Progenitor cell of endocrine pancreas (in vitro differentiated cells): Measurements from ENCODE around the gene BICDL1. TPM values are rescaled to one million over a fixed set of nuclear protein-coding genes. Genes with fewer than 3 reads are reported as not detected.

Experiments used
- DNase-seq: peaks from one replicate; pipeline ENCODE4 v3.0.0; 2021; ENCODE audit warnings: low spot score; ENCODE audit not compliant: unreplicated experiment
- H3K27ac Mint-ChIP-seq: 2 replicates; pipeline ENCODE4 v1.8.0; 2021; ENCODE audit warnings: mild to moderate bottlenecking, moderate library complexity, mixed read lengths
- H3K27me3 Mint-ChIP-seq: 2 replicates; pipeline ENCODE4 v1.8.0; 2021; ENCODE audit warnings: mixed read lengths
- H3K36me3 Mint-ChIP-seq: 2 replicates; pipeline ENCODE4 v1.8.0; 2022; ENCODE audit warnings: mixed read lengths; ENCODE audit not compliant: insufficient read depth
- H3K4me1 Mint-ChIP-seq: 2 replicates; pipeline ENCODE4 v1.8.0; 2021; ENCODE audit warnings: low read depth, mixed read lengths
- H3K4me3 Mint-ChIP-seq: 2 replicates; pipeline ENCODE4 v1.8.0; 2021; ENCODE audit warnings: low read depth, mild to moderate bottlenecking, moderate library complexity, mixed read lengths
- H3K9me3 Mint-ChIP-seq: 2 replicates; pipeline ENCODE4 v1.8.0; 2021; ENCODE audit warnings: low read depth, mixed read lengths
- total RNA-seq: library from RNA; stranded (reverse); gene quantifications from 2 replicates; pipeline ENCODE4 v1.2.1, GENCODE V29; 2021
- TF ChIP-seq, protein P1 (sequence below): fragments of 200-600 bp; sonication (generic); IDR thresholded peaks from one replicate; pipeline ENCODE4 v1.5.0; 2021; ENCODE audit warnings: antibody characterized with exemption, mild to moderate bottlenecking; ENCODE audit not compliant: unreplicated experiment

BICDL1 gene
- total RNA-seq, 1 donor from 2014 or later, result 11.1 TPM

DNA sequence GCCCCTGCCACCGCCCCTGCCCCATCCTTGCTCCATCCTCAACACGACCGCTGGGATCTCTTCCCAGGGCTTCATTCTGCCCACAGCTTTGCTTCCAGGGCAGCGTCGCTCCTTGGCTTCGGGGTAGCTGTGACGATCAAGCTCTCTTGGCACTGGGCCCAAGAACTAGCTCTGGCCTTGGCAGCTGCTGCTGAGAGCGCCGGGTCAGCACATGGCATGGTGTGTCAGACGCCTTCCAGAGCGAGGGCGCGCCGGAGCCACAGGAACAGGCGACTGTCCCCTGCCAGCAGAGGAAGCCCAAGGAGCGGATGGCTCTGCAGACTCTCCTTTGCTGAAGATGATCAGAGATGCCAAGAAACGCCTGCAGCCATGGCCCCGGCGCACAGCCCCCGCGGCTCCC is 111.6 kb downstream of the BICDL1 start:
- DNase-seq, result no peak
- peaks cover 2% of the 10 kb centered on the region for H3K4me1 Mint-ChIP-seq
- no peaks in the 10 kb centered on the region for H3K9me3 Mint-ChIP-seq
- no peak overlapping the region for H3K27ac Mint-ChIP-seq
- H3K4me3 Mint-ChIP-seq, result no peak overlapping the region
- TF ChIP-seq, protein P1, sequence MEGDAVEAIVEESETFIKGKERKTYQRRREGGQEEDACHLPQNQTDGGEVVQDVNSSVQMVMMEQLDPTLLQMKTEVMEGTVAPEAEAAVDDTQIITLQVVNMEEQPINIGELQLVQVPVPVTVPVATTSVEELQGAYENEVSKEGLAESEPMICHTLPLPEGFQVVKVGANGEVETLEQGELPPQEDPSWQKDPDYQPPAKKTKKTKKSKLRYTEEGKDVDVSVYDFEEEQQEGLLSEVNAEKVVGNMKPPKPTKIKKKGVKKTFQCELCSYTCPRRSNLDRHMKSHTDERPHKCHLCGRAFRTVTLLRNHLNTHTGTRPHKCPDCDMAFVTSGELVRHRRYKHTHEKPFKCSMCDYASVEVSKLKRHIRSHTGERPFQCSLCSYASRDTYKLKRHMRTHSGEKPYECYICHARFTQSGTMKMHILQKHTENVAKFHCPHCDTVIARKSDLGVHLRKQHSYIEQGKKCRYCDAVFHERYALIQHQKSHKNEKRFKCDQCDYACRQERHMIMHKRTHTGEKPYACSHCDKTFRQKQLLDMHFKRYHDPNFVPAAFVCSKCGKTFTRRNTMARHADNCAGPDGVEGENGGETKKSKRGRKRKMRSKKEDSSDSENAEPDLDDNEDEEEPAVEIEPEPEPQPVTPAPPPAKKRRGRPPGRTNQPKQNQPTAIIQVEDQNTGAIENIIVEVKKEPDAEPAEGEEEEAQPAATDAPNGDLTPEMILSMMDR, result no peak
- H3K27me3 Mint-ChIP-seq, result no peaks in the 10 kb centered on the region
- peaks cover 2% of the 10 kb centered on the region for H3K36me3 Mint-ChIP-seq

DNA sequence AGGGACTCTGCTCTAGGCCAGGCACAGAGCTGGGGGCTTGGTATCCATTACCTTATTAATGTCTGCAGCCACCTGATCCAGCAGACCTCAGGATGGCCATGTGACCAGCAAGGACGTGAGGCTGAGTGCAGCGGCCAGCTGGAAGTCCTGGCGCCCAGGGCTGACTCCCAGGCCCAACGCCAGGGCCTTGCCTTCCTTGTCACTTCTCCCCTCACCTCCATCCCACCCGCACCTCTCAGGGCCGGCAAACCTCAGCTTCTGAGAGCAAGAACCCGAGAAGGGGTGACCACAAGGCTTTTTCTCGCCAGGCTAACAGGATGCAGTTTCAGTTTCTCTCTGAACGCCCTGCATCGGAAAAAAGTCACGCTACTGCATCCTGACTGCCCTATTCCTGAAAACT is 112.1 kb downstream of the BICDL1 start:
- Mint-ChIP-seq H3K4me1 (peaks cover 2% of the 10 kb centered on the region), H3K9me3 (no peaks in the 10 kb centered on the region), H3K36me3 (peaks cover 3% of the 10 kb centered on the region), H3K4me3 (no peak overlapping the region), H3K27me3 (no peaks in the 10 kb centered on the region), H3K27ac (peak overlapping the region; percentile 90)
- no peak for DNase-seq
- TF ChIP-seq, protein P1, result no peak

DNA sequence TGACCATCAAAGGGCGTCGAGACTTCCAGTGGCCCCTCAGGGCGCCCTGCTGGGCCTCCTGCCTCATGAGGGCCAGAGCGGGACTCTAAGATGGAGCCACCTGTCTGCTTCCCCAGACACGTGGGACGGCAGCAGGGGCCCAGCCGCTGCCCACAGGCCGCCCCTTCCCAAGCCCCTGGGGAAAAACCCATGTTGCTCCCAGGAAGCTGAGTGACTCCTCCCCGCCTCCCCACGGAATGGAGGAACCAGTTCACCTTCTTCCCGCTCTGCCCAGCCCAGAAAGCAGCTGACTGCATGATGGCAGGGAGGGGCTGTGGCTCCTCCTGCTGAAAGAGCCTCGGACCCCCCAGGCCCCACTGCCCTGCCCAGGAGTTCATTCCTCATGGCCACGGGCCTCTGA is 112.6 kb downstream of the BICDL1 start:
- Mint-ChIP-seq H3K9me3 (no peaks in the 10 kb centered on the region), H3K4me3 (no peak overlapping the region), H3K36me3 (peaks cover 2% of the 10 kb centered on the region), H3K27ac (peak overlapping the region; percentile 90), H3K27me3 (no peaks in the 10 kb centered on the region), H3K4me1 (peaks cover 2% of the 10 kb centered on the region)
- TF ChIP-seq, protein P1, result no peak
- DNase-seq, result no peak

DNA sequence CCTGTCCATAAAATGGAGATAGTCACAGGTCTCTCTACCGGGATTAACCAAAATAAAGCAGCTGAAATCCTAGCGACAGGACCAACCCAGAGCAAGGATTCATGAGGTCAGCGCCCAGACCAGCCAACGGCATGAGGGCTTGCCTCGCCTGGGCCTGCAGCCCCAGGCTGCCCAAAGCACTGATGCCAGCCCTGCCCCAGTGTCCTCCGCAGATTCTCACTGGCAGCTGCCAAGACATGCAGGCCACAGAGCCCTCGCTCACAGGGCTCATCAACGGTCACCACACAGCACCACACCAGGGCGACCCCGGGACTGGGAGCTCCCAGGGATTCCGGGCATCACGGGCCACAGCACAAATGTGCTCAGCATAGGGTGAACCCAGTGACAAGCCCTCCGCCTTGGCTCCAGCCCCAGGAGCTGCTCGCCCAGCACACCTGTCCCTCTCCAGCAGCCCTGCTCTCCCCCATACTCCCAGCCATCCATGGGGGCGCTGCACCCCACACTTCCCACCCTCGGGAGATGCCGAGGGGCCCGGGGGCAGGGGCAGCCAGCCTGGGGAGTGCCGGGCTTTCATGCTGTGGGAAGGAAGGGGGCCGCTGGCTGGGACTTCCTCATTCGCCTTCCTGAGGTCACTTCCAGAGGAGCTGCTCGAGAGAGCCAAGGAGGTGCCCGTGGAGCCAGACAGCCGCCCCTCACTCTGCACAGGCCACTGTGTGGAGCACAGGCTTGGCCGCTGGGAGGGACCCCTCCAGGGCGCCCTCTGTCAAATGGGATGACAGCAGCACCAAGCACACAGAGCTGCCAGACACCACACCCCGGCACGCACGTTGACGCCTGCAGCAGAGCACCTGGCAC is 113.4 kb downstream of the BICDL1 start:
- Mint-ChIP-seq H3K4me1 (peaks cover 2% of the 10 kb centered on the region), H3K4me3 (no peak overlapping the region), H3K27me3 (no peaks in the 10 kb centered on the region), H3K36me3 (peaks cover 2% of the 10 kb centered on the region), H3K9me3 (no peaks in the 10 kb centered on the region), H3K27ac (no peak overlapping the region)
- TF ChIP-seq, protein P1, result no peak
- DNase-seq, result no peak

DNA sequence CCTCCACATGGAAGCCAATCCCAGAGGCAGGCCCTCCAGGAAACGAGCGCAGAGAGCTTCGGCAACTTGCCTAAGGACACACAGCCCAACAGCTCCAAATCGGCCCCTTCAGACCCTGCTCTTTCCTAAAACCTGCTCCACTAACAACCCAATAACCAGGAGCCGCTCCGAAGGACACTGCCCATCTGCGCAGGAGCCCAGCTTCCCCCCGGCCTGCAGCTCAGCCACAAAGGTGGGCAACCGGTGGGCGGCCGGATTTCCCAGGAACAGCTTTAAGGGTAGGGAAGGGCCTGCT is 114.0 kb downstream of the BICDL1 start:
- Mint-ChIP-seq H3K27me3 (no peaks in the 10 kb centered on the region), H3K4me1 (peaks cover 2% of the 10 kb centered on the region), H3K4me3 (no peak overlapping the region), H3K27ac (no peak overlapping the region), H3K36me3 (peaks cover 2% of the 10 kb centered on the region), H3K9me3 (no peaks in the 10 kb centered on the region)
- DNase-seq, result no peak
- TF ChIP-seq, protein P1, result no peak
